Measurements from ENCODE around the gene OR2T27. TPM values are rescaled to one million over a fixed set of nuclear protein-coding genes. Genes with fewer than 3 reads are reported as not detected.
"Not testable (repeated sequence)": the region's sequence is repeated elsewhere in the genome, so short reads cannot be mapped to it uniquely, and the experiment has no call there.

OR2T27 gene
- not detected for total RNA-seq

- DNase-seq (ENCODE audit: low spot score) = not testable (repeated sequence)
Measured at GRCh38 chr1:248655354-248655753, at the start of gene OR2T27. Gene OR2T27 (minus strand): TSS chr1:248655528. CDS start chr1:248650884, 4,644 bp downstream.

GRCh38 chr1:248704606-248705005 is 49.3 kb upstream of the OR2T27 start:
- no peak for ATAC-seq
- DNase-seq (ENCODE audit: low spot score) = no peak

More at GRCh38 chr1:248655354-248655753, at the start of gene OR2T27:
- not testable (repeated sequence) for ATAC-seq

- ATAC-seq (peak; percentile 35), DNase-seq (ENCODE audit: low spot score) (no peak)
Measured at GRCh38 chr1:248703674-248704073, 48.3 kb upstream of the OR2T27 start.

- ATAC-seq (no peak), DNase-seq (ENCODE audit: low spot score) (no peak)
Measured at GRCh38 chr1:248702714-248703113, 47.4 kb upstream of the OR2T27 start, which contains the start of gene OR14I1. Gene OR14I1 (minus strand): TSS chr1:248702766.

- no peak for DNase-seq (ENCODE audit: low spot score)
- ATAC-seq = no peak
Measured at GRCh38 chr1:248699099-248699498, 43.8 kb upstream of the OR2T27 start.

GRCh38 chr1:248697907-248698306 is 42.6 kb upstream of the OR2T27 start:
- DNase-seq (ENCODE audit: low spot score) = no peak
- no peak for ATAC-seq

GRCh38 chr1:248696774-248697173 is 41.4 kb upstream of the OR2T27 start:
- ATAC-seq (no peak), DNase-seq (ENCODE audit: low spot score) (no peak)

GRCh38 chr1:248696261-248696660 is 40.9 kb upstream of the OR2T27 start:
- peak; percentile 86 for ATAC-seq

GRCh38 chr1:248695451-248696132 is 40.3 kb upstream of the OR2T27 start:
- DNase-seq (ENCODE audit: low spot score) = no peak
- ATAC-seq = no peak

More at GRCh38 chr1:248696261-248696660, 40.9 kb upstream of the OR2T27 start:
- DNase-seq (ENCODE audit: low spot score) = no peak

- DNase-seq (ENCODE audit: low spot score) (no peak), ATAC-seq (no peak)
Measured at GRCh38 chr1:248691567-248692155, 36.3 kb upstream of the OR2T27 start.

- DNase-seq (ENCODE audit: low spot score) (no peak), ATAC-seq (no peak)
Measured at GRCh38 chr1:248688527-248689298, 33.4 kb upstream of the OR2T27 start.

GRCh38 chr1:248686815-248687214 is 31.5 kb upstream of the OR2T27 start:
- DNase-seq (ENCODE audit: low spot score) (no peak), ATAC-seq (peak; percentile 59)

- ATAC-seq (no peak), DNase-seq (ENCODE audit: low spot score) (no peak)
Measured at GRCh38 chr1:248681651-248682050, 26.3 kb upstream of the OR2T27 start.

- DNase-seq (ENCODE audit: low spot score) = no peak
- no peak for ATAC-seq
Measured at GRCh38 chr1:248670003-248670402, 14.7 kb upstream of the OR2T27 start.

- not testable (repeated sequence) for ATAC-seq; DNase-seq (ENCODE audit: low spot score)
Measured at GRCh38 chr1:248663453-248664328, 8.4 kb upstream of the OR2T27 start.

GRCh38 chr1:248656797-248657196 is 1.5 kb upstream of the OR2T27 start:
- not testable (repeated sequence) for DNase-seq (ENCODE audit: low spot score); ATAC-seq

- ATAC-seq = not testable (repeated sequence)
Measured at GRCh38 chr1:248648770-248649536, 6.4 kb downstream of the OR2T27 start.

GRCh38 chr1:248645178-248645577 is 10.2 kb downstream of the OR2T27 start, which contains the start of gene OR2T35:
Gene OR2T35 (minus strand): TSS chr1:248645278. CDS start chr1:248639258, 6,020 bp downstream.
- DNase-seq (ENCODE audit: low spot score); ATAC-seq: not testable (repeated sequence)

More at GRCh38 chr1:248648770-248649536, 6.4 kb downstream of the OR2T27 start:
- DNase-seq (ENCODE audit: low spot score) = not testable (repeated sequence)

- not testable (repeated sequence) for ATAC-seq; DNase-seq (ENCODE audit: low spot score)
Measured at GRCh38 chr1:248642971-248643651, 12.2 kb downstream of the OR2T27 start.

Measured in left lobe of liver (tissue), 2 donors.